Sigmoid colon (tissue), 4 donors: ENCODE results near the gene CTDSPL2.

ENCODE experiments used
- EP300 ChIP-seq, 4 donors: sonication (generic); formaldehyde crosslinking; IDR thresholded peaks; one replicate each; pipeline ENCODE4 v1.6.1; 2017; ENCODE audit warnings: antibody characterized with exemption in 4 of 4
- POLR2A ChIP-seq, 2 donors: fragments of 450-650 bp; IDR thresholded peaks; one replicate each; pipeline ENCODE4 v1.6.1; 2016; ENCODE audit warnings: antibody characterized with exemption in 2 of 2, mild to moderate bottlenecking in 2 of 2, moderate library complexity in 2 of 2
- TF ChIP-seq, protein P1 (sequence below), 4 experiments: fragments of 450-650 bp in 3 of 4; fragments of 200-600 bp in 1 of 4; IDR thresholded peaks; one replicate each; pipeline ENCODE4 v1.5.1; 2016 to 2019; ENCODE audit warnings: antibody characterized with exemption in 4 of 4, mild to moderate bottlenecking in 3 of 4, moderate library complexity in 2 of 4

GRCh38 chr15:44570361-44570760 is 142.9 kb downstream of the CTDSPL2 start:
- TF ChIP-seq, protein P1, sequence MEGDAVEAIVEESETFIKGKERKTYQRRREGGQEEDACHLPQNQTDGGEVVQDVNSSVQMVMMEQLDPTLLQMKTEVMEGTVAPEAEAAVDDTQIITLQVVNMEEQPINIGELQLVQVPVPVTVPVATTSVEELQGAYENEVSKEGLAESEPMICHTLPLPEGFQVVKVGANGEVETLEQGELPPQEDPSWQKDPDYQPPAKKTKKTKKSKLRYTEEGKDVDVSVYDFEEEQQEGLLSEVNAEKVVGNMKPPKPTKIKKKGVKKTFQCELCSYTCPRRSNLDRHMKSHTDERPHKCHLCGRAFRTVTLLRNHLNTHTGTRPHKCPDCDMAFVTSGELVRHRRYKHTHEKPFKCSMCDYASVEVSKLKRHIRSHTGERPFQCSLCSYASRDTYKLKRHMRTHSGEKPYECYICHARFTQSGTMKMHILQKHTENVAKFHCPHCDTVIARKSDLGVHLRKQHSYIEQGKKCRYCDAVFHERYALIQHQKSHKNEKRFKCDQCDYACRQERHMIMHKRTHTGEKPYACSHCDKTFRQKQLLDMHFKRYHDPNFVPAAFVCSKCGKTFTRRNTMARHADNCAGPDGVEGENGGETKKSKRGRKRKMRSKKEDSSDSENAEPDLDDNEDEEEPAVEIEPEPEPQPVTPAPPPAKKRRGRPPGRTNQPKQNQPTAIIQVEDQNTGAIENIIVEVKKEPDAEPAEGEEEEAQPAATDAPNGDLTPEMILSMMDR (IDR thresholded peaks at IDR 0.05): no peak
- no peak for TF ChIP-seq EP300 (IDR thresholded peaks at IDR 0.05)
- TF ChIP-seq POLR2A (IDR thresholded peaks at IDR 0.05): no peak
